H1 (cell line): ENCODE results near the gene RPUSD2. TPM values are rescaled to one million over a fixed set of nuclear protein-coding genes. Genes with fewer than 3 reads are reported as not detected.
A peak's percentile ranks its signal among the peaks of the same experiment; 100 is the strongest.

Experiments used
- KDM5A ChIP-seq: fragments of 200-600 bp; IDR thresholded peaks from 2 replicates; pipeline ENCODE4 v1.7.1; 2012; ENCODE audit warnings: mild to moderate bottlenecking, low read length, inconsistent platforms, mixed read lengths
- RBBP5 ChIP-seq: IDR thresholded peaks from 2 replicates; pipeline ENCODE4 v1.7.1; 2012; ENCODE audit warnings: low read depth, mild to moderate bottlenecking, inconsistent platforms, low read length, moderate library complexity, borderline replicate concordance
- SIX5 ChIP-seq: IDR thresholded peaks from 2 replicates; pipeline ENCODE4 v1.6.1; 2011; ENCODE audit warnings: mild to moderate bottlenecking, low read depth, low read length
- SP2 ChIP-seq: IDR thresholded peaks from 2 replicates; pipeline ENCODE4 v1.6.1; 2012; ENCODE audit warnings: mild to moderate bottlenecking, low read length, inconsistent platforms
- SUZ12 ChIP-seq: fragments of 200-600 bp; sonication (generic); IDR thresholded peaks from 2 replicates; pipeline ENCODE4 v1.6.1; 2012; ENCODE audit warnings: mild to moderate bottlenecking, inconsistent platforms, low read length, moderate library complexity, mixed read lengths
- TBP ChIP-seq: IDR thresholded peaks from 2 replicates; pipeline ENCODE4 v1.6.1; 2011; ENCODE audit warnings: low read depth, low read length, improper control_type of control experiment
- polyA plus RNA-seq, 7 experiments: library from polyadenylated mRNA; depleted of rRNA in 3 of 7; stranded (reverse) in 5 of 7; unstranded in 2 of 7; fragments of >200 nt in 5 of 7; fragments of 200-250 nt in 2 of 7; gene quantifications; 1 replicate in 5 of 7; 2 replicates in 1 of 7; 4 replicates in 1 of 7; pipeline versions ENCODE4 v1.2.1 to v1.2.3, GENCODE V29; 2011 to 2013; ENCODE audit warnings: missing spikeins in 2 of 7, mixed read lengths in 2 of 7
- total RNA-seq: library from RNA; stranded (reverse); fragmentation: NEBNext Ultra II Directional; extraction: Animal tissue kit (Norgen Biotek cat#: 25700); gene quantifications from 2 replicates; pipeline ENCODE4 v1.2.1, GENCODE V29; 2021
- TF ChIP-seq, protein P1 (sequence below): IDR thresholded peaks from 2 replicates; pipeline ENCODE4 v1.6.1; 2012; ENCODE audit warnings: inconsistent platforms

RPUSD2 gene
- total and polyA plus RNA-seq, 2 of the 8 experiments (the other 6 are each of a cell fraction or from before 2014, with no cell fraction given) = 14.5 to 28.5 TPM

GRCh38 chr15:40569129-40569953 lies at the start of gene RPUSD2 (continued):
- TF ChIP-seq SIX5 = no peak
- TF ChIP-seq SP2 = no peak
- TF ChIP-seq TBP = peak; percentile 88
- peak; percentile 74; the same call in 1 of the 2 replicates for TF ChIP-seq RBBP5
- TF ChIP-seq, protein P1, sequence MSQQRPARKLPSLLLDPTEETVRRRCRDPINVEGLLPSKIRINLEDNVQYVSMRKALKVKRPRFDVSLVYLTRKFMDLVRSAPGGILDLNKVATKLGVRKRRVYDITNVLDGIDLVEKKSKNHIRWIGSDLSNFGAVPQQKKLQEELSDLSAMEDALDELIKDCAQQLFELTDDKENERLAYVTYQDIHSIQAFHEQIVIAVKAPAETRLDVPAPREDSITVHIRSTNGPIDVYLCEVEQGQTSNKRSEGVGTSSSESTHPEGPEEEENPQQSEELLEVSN = no peak
- TF ChIP-seq SUZ12 = no peak
- peak; percentile 93 for TF ChIP-seq KDM5A
